Stimulated activated CD8-positive, alpha-beta memory T cell treated with anti-CD3 and anti-CD28 coated beads, Interleukin-4, amount 100 ng/mL, for 48 hours (primary cell): Measurements from ENCODE around the gene NEO1.

Experiments used
- DNase-seq: peaks from one replicate; pipeline ENCODE4 v3.0.0-alpha.2; 2020

The NEO1 gene

DNA sequence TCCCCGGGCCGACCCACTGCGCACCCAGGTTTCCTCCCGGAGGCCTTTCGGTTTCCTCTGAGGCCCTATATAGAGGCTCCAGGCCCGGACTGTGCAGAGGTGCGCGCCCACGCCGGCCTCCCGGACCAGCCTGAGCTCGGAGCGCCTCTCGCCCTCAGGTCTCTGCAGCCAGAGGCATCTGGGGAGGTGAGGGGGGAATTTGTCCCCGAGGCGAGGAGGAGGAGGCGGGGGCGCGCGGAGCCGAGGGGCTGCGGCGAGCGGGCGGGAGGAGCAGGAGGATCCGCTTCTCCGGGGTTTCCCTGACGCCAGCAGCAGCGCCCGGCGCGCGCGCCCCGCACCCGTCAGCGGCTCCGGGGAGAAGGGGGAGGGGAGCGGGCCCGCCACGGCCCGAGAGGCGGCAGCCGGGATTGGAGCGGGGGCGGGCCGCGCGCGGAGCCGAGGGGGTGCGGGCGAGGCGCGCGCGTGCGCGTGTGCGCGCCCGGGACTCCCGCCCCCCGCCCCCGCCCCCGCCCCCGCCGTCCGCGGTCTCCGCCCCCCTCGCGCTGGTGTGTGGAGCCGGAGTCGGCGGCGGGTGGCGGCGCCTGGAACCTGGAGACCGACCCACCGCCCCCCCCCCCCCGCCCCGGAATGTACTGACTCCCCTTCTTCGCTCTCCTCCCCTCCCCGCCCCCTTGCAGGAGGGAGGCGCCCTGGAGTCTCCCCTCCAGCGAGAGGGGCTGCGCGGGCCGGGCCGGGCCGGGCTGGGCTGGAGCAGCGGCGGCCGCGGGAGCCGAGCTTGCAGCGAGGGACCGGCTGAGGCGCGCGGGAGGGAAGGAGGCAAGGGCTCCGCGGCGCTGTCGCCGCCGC lies at the start of gene NEO1:
TSS of gene NEO1 (plus strand) at position 657 of the 846 bp plus-strand sequence. CDS start 213 bp downstream, outside the sequence.
- DNase-seq, result peak; percentile 76

DNA sequence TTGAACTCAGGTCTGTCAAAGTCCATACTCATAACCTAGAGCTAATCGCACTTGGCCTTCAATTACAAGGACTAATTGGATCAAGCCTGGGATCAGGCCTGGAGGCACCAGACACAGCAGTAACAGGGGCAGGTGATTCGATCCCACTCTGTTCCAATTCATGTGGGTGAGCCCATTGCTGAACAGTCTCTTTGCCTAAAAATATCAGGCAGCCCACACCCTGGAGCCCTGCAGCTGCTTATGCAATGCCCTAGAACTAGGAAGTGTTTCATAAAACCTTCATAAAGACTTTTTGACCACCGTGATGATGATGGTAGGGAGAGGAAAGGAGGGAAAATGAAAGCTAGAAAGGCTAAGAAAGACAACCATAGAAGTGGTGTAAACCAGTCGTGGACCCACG lies 47.8 kb upstream of the NEO1 start:
- DNase-seq, result no peak

- DNase-seq, result no peak
Measured at GRCh38 chr15:73005032-73005431, 47.2 kb upstream of the NEO1 start.

DNA sequence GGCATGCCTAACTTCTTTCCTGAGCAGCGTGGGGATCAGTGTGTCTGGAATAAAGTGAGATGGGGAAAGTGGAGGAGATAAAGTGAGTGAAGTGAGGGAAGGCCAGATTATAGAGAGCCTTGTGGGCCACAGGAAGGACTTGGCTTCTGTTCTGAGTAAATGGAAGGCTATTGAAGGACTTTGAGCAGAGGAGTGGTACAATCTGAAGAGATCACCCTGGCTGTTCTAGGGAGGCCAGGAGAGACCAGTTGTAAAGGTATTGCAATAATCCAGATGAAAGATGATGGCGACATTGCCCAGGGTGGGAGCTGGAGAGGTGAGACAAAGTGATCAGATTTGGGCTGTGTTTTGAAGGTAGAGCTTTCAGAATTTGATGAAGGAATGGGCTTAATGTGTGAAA lies 46.8 kb upstream of the NEO1 start:
- no peak for DNase-seq

DNA sequence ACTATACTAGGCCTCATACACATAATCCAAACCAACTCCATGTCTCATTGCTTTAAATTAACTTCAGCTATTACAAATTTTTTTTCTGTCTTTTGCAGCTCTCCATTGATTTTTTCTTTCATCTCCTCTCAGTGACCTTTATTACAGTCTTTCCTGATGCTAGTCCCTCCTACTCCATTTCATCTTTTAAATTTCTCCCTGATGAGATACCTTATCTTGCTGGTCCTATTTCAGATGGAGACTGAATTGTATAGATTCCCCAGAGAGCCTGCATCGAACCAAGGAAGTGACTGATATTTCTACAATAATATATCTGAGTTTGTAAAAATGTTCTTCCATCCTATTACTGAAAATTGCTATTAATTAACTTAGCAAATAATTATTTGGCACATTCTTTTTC lies 45.7 kb upstream of the NEO1 start:
- no peak for DNase-seq

GRCh38 chr15:73009066-73010056 lies 42.9 kb upstream of the NEO1 start:
- no peak for DNase-seq

DNA sequence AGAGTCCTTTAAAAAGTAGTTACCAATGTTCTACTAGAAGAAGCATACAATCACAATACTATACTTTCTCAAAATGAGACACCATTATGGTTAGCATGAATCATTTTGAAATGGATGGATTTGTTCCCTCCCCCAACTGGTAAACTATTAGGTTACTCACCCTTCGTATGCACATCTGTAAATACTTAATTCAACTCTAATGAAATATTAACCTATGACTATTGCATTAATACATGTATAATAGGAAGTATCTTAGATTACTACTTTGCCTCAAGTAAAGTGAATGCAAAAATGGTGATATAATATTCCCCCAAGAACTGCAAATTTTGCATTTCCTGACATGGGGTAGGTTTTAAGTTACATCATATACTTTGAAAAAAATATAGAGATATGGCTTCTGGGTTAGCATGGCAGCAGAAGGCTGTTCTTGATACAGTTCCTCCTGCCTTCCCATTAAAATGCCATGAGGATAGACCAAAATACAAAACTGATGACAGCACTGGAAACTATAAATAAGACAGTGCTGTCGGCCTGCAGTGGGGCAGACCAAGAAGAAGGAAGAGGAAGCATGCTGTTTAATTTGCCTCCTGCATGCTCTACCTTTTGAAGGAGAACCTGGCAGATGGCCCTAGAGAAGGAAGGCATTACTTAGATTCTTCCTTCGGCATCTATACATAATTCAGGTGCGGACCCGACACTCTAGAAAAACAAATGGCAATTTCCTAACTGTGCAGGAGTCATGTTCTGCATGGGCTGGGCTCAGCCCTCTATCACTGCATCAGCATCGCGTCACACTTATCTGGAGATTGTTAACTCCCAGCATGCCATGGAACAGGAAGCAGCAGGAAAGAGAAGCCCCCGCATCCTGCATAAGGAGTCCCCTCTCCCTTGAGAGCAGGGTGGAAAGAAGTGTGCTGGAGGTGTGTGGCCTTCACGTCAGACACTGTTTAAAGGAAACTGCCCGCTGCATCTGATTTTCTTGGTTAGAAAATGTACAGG lies 41.8 kb upstream of the NEO1 start:
- DNase-seq, result no peak

- DNase-seq, result no peak
Measured at GRCh38 chr15:73014904-73015303, 37.4 kb upstream of the NEO1 start.

GRCh38 chr15:73015493-73015892 lies 36.8 kb upstream of the NEO1 start:
- no peak for DNase-seq

- DNase-seq, result no peak
Measured at GRCh38 chr15:73017987-73018386, 34.3 kb upstream of the NEO1 start.

DNA sequence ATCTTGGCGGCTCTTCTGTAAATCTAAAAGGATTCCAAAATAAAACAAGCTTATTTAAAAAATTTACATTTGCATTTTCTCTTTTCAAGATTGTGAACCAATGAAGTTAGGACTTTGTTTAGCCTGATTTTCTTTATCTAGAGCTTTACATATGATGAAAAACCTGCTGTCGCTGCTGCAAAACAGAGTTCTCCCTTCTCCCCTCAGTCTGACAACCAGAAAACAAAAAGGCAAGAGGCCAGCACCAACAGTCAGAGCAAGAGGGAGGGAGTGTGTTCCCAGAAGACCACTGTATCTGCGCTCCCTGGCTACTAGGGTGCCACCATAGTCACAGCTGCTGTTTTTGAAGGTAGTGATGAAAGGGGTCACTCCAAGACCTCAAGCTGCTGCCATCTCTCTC lies 33.1 kb upstream of the NEO1 start:
- DNase-seq, result no peak

GRCh38 chr15:73019601-73020146 lies 32.6 kb upstream of the NEO1 start:
- no peak for DNase-seq

DNA sequence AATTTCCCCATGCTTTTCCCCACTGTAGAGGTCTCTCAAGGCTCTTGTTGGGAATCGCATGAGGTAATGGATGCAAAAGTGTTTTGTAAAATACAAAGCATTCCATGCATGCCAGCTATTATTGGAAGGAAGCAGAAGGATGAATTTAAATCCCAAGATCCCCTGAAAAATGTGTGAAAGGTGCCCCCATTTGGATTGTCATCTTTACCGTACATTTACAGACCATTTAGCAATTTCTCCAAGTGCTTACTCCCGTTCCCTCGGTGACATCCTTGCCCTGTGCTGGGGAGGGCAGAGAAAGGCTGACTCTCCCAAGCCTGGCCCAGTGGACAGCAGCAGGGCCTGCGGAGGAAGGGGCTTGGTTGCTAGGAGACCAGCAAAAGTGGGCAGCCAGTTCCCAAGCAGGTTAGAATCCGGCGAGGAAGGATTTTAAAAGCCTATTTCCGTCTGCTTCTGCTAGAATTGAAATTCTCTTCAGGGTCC lies 31.1 kb upstream of the NEO1 start:
- DNase-seq, result no peak

DNA sequence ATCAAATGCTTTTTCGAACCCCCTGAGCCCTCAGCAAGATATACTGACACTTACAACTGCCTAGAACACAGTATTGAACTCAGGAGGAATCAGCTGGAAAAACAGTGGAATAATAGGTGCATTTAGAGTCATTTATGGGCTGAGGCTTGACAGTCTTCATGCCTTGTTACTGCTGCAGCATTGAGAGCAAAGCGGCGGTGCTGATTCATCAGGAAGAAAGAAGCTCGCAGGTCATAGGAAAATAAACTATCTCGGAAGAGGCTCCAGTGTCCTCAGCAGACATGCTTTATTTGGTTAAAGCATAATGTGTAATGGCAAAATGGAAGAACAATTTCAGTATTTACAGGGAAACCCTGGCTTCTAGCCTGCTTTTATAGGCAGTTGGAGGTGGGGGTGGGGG lies 30.1 kb upstream of the NEO1 start:
- DNase-seq, result no peak

DNA sequence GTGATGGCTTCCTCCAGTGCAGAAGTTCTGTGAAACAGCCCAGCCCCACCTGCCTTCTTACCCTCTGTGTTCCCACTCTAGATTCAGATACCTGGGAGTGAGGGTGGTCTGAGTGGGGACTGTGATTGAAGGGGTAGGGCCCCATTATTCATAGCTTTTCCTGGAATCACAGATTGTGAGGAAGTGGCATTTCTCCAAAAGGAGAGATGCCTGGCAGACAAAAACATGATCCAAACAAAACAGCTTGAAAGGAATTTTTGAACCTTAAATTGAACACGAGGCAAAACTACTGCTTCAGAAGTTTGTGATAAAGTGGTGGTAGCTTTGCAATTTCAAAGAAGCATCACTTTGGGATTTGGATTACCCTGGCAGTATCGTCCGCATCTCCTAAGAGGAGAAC lies 29.2 kb upstream of the NEO1 start:
- DNase-seq, result no peak

GRCh38 chr15:73024168-73024567 lies 28.1 kb upstream of the NEO1 start:
- no peak for DNase-seq

GRCh38 chr15:73026511-73027054 lies 25.7 kb upstream of the NEO1 start:
- DNase-seq, result no peak

- DNase-seq, result no peak
Measured at GRCh38 chr15:73028031-73028430, 24.2 kb upstream of the NEO1 start.

DNA sequence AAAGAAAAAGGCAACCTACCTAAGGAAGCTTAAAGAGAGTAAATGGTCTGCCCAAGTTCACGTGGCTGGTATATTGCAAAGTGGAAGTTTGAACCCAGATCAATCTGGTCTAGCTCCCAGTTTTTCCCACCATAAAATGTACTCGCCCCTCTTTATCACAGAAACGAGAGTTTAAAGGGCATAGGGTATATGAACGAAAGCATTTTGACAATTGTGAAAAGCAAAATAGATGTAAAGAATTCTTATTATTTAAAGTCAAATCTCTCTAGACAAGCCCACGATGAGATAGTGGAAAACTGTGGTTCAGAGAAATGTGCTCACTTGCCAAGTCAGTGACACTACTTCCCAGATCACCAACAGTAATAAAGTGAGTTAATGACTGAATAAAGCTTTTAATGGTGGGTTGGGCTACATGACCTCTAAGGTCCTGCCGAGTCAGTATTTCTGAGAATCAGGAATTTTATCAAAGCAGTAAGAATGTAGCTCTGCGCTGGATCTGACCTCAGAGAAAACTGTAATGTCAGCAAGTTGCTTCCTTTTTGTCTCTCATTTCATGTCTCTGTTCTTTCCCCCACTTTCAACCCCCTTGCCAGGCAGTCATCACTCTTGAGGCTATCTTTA lies 23.3 kb upstream of the NEO1 start:
- DNase-seq, result no peak

DNA sequence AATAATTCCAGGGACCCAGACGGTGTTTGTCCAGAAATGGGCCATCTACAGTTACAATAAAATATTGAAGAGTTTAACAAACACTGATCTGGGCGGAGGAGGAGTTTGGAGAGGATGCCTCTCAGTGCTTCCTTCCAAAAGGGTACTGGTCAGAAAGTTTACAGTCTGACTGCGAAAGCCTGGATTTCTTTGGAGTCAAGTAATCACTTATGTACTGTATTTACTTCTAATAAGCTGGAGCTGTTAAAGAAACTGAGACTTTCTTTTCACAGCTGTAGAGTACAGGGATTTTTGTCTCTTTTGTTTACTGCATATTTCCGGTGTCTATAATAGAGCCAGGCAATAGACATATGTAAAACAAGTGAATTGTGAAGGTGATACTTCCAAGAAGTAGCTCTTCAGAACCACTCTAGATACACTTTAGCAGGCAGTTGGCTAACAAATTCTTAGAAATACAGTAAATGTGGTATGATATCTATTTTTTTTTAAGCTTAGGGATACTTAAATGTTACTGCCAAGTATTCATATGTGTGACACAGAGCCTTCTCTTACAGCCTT lies 22.1 kb upstream of the NEO1 start:
- no peak for DNase-seq

GRCh38 chr15:73031648-73032047 lies 20.6 kb upstream of the NEO1 start:
- no peak for DNase-seq
